Activated CD8-positive, alpha-beta memory T cell treated with anti-CD3 and anti-CD28 coated beads for 1 hour (primary cell): ENCODE measurements around the gene TMOD1.

Source experiments
- DNase-seq, 2 donors: peaks; one replicate each; pipeline ENCODE4 v3.0.0-alpha.2; 2020; ENCODE audit warnings: low read depth in 1 of 2; ENCODE audit errors: extremely low read depth in 1 of 2

The TMOD1 gene

DNA sequence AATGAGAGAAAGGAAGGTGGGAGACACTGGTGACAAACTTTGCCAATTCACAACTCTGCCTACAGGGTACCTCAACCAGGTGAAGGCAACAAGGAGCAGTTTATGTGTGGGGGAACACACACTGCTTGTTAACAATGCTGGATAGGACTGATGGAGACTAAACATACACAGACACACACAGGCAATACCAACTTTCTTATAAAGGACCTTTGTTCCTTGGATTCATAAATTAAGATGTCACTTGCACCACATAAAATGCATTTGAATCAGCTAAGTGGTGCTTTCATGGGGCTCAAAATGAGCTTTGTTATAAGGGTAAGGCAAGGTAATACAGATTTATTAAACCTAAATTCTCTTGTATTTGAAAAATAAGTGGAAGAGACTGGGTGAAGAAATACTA, 127.7 kb downstream of the TMOD1 start:
- no peak for DNase-seq

DNA sequence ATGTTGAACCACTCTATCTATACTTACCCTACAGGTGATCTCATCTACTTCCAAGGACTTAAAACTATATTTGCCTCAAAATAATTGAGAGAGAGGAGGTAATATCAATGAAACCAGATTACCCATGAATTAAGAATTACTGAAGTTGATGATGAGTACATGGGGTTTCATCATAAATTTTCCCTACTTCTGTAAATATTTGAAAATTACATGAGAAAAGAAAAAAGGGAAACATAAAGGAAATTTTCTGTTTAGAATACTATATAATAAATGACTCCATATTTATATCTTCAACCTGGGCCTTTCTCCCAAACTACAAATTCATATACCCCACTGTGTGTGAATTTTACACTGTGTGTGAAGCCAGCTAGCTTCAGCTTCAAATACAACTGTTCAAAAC, 129.1 kb downstream of the TMOD1 start:
- no peak for DNase-seq

DNA sequence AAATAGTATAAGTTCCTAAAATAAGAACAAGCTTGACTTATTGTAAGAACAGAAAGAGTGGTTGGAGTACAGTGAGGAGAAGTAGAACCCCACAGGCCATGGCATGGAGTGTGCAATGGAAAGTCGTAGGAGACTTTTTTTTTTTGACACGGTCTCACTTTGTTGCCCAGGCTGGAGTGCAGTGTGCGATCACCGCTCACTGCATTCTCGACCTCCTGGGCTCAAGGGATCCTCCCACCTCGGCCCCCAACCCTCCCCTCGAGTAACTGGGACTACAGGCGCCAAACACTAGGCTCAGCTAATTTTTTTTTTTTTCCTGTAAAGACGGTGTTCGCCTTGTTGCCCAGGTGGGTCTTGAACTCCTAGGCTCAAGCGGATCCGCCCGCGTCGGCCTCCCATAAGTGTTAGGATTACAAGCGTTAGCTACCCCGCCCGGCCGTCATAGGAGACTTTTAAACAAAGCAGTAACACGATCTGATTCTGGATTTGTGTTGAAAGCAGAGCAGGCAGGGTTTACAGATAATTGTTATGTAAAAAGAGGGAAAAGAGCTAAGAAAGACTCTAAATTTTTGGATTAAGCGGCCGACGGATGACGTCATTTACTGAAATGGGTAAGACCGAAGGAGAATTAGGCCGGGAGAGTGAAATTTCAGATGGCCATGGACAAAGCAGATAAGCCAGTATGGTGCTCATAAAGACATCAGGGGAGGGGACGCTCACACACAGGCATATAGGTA, 130.9 kb downstream of the TMOD1 start:
- DNase-seq, result peak in 1 of 2 donors; percentile 3

DNA sequence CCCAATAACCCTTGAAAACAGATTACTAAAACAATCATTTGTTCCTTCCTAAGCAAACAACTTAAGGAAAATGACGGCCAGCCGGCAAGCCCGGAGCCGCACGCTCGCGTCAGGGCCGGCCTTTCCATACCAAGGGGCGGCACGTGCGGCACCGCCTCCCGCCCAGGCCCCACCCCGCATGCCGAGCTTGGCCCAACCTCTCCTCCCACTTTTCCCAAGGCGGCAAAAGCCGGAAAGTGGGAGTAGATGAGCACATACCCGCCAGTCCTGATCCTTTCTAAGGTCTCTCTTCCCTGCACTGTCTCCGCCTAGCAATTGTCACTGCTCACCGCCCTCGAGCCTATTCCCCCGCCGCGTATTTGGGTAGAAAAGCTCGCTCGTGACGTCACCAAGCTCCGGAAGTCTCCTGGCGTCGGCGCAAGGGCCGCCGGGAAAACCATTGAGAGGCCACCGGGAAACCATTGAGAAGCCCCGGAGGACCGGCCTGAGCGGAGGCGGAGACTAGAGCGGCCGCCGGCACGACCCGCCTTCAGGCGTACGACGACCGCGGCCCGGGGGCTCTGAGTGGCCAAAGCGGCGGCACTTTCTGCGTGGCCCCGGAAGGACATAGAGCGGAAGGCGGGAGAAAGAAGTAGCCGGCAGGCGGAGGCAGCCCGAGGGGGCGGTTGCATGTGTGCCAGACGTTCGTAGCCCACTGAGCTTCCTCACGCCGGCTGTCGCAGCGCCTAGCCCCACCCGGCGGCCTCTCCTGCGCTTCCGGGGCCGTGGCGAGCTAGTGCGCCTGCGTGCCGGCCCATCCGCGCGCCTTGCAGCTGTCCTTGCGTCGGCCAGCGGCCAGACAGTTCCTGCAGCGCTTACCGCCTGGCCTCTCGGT, 131.8 kb downstream of the TMOD1 start, which contains the start of the genes NCBP1 and TSTD2:
Gene NCBP1 (plus strand): TSS at position 837 of the 874 bp plus-strand sequence. CDS start 61 bp downstream, outside the sequence.
Gene TSTD2 (minus strand): TSS at position 384 of the 874 bp plus-strand sequence. CDS start 5,806 bp downstream, outside the sequence.
- peak; percentile 90 to 92 for DNase-seq

DNA sequence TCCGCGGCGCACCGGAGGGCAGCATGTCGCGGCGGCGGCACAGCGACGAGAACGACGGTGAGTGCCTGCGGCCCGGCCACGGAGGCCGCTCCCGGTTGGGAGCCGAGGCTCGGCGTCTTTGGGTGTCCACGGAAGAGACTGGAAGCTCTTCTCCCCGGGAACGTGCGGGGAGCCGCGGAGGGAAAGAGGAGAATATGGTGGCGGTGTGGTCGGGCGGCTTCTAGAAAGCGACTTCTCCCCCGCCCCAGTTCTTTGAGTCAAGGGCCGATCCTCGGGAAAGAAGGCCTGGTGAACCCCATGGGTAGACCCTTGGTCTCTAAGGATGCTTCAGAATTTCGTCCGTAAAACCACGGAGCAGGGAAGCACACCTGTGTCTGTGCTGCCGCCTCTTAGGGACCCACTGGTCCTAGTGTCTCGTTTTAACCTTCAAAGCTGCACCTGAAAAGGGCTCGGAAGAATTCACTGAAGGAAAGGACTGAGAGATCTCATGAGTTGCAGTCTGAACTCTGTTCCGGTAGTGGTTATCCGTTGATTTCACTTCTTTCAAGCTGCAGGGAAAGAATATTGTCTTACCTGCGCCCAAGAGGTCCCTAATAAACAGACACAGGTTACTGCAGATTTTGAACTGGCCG, 132.5 kb downstream of the TMOD1 start:
- DNase-seq, result no peak

DNA sequence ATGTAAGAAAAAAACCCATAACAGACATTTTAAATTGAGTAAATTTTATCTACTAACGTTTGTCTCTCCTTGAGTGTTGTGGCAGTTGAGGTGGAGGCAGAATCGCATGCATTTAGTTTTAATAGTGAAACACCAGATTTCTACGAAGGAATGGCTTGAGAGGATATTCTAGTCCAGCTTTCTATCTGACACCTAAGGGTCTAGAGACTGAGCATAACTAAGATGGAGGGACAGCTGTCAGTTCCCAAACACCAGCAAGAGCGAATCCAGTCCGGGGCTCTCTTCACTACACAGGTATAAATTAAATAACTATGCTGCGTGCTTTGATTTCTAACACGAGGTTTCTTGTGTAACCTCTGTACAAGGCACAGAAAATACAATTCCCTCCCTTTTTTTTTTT, 133.6 kb downstream of the TMOD1 start:
- no peak for DNase-seq

DNA sequence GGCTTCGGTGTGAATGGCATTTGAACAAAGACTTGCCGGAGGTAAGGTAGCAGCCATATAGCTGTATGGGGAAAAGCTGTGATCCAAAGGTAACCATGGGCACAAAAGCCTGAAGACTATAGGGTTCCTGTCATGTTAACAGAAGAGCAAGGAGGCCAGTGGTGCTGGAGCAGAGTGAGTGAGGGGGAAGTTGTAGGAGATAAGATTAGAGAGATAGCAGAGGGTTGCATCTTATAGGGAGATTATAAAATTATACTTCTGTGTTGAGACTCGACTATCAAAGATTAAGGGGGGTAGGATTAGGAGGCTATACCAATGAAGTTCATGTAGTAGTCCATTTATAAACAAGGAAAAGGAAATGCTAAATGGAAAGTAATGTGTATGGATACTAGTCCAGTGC, 135.4 kb downstream of the TMOD1 start:
- DNase-seq, result no peak

DNA sequence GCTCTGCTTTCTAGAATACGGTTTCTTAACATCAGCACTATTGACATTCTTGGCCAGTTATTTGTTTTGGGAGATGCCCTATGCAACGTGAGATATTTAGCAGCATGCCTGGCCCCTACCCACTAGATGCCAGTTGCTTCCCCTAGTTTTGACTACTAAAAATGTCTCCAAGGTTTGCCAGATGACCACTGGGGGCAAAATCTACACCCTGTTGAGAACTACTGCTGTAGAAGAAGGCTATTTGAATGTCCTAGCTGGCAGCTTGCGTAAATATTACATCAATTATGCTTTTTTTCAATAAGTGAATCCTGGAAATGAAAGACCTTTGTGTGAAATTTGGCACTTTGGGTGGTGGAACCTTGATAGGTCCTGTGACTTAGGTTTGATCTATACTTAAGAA, 137.2 kb downstream of the TMOD1 start:
- no peak for DNase-seq

DNA sequence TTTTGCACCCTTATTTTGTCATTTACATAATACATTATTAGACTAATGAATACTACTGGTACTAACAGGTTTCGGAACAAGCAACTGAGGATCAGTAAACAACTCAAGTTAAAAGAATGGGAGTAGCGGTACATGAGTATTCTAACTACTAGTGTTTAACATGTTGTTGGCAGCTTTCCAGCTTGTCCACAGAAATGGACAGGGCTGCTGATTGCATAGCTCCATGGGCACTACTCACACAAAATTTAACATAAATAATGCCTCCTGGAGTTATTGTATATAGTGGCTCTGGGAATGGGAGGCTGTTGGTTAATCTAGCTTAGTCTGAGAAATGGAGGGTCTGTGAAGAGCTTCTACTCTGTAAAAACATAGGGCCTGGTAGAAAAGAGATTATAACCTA, 138.9 kb downstream of the TMOD1 start:
- no peak for DNase-seq

DNA sequence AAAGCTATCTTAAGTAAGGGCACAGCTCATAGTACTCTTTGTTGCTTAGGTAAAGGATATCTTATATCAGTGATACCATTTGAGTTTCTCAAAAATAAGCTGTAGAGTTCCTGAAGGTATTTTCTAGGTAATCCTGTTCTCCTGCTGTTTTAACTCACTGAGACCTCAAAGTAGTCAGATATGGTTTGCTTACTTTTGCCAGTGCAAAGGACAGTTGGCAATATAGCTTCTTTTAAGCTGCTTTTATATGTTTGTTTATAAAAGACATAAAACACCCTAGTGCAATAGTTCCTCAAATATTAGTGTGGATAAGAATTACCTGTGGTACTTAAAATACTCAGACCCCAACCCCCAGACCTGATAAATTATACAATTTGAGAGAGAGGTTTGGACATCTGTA, 144.3 kb downstream of the TMOD1 start:
- DNase-seq, result no peak

DNA sequence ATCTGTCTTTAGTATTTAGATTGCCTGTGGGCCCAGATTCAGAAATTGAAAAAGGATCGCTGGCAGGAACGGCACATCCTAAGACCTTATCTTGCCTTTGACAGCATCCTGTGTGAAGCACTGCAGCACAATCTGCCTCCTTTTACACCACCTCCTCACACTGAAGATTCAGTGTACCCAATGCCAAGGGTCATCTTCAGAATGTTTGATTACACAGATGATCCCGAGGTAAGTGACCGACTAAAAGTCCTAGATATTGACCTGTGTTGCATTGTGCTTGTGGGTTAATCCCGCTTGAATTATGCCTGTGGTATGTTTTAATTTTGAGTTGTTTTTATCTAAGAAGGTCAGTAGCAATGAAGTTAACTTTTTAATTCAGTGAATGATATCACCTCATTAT, 146.5 kb downstream of the TMOD1 start:
- DNase-seq, result no peak
